ENCODE results near the gene EIF4ENIF1.
"Not testable (repeated sequence)": the region's sequence is repeated elsewhere in the genome, so short reads cannot be mapped to it uniquely, and the experiment has no call there.

EIF4ENIF1 gene

GRCh38 chr22:31520051-31520450, 30.4 kb upstream of the EIF4ENIF1 start:
- no peak overlapping the region for H3K27ac ChIP-seq
- TF ChIP-seq ZFX (IDR thresholded peaks at IDR 0.05) (no peak), CTCF (conservative IDR thresholded peaks at IDR 0.05) (no peak)

GRCh38 chr22:31509061-31509762, 19.6 kb upstream of the EIF4ENIF1 start:
- TF ChIP-seq ZFX (IDR thresholded peaks at IDR 0.05) (no peak), CTCF (conservative IDR thresholded peaks at IDR 0.05) (no peak)
- no peak overlapping the region for H3K27ac ChIP-seq

GRCh38 chr22:31508536-31508935, 18.9 kb upstream of the EIF4ENIF1 start:
- no peak overlapping the region for H3K27ac ChIP-seq
- no peak for TF ChIP-seq CTCF (conservative IDR thresholded peaks at IDR 0.05)
- no peak for TF ChIP-seq ZFX (IDR thresholded peaks at IDR 0.05)

- H3K27ac ChIP-seq: not testable (repeated sequence)
Measured at GRCh38 chr22:31507517-31507916, 17.9 kb upstream of the EIF4ENIF1 start.

GRCh38 chr22:31504282-31504681, 14.6 kb upstream of the EIF4ENIF1 start:
- TF ChIP-seq ZFX (IDR thresholded peaks at IDR 0.05) (no peak), CTCF (conservative IDR thresholded peaks at IDR 0.05) (no peak)
- H3K27ac ChIP-seq: no peak overlapping the region

GRCh38 chr22:31503211-31503964, 13.7 kb upstream of the EIF4ENIF1 start:
- TF ChIP-seq ZFX (IDR thresholded peaks at IDR 0.05): no peak
- no peak for TF ChIP-seq CTCF (conservative IDR thresholded peaks at IDR 0.05)
- peak overlapping the region; percentile 60 for H3K27ac ChIP-seq

GRCh38 chr22:31501738-31502137, 12.1 kb upstream of the EIF4ENIF1 start:
- H3K27ac ChIP-seq: no peak overlapping the region
- no peak for TF ChIP-seq ZFX (IDR thresholded peaks at IDR 0.05)
- TF ChIP-seq CTCF (conservative IDR thresholded peaks at IDR 0.05): no peak
